Upper lobe of left lung (tissue), 4 donors: Measurements from ENCODE around the gene AJAP1.

ENCODE experiments used
- CTCF ChIP-seq, 6 experiments: fragments of 450-650 bp in 4 of 6; fragments of 200-600 bp in 2 of 6; sonication (generic) in 2 of 6; IDR thresholded peaks; one replicate each; pipeline ENCODE4 v1.5.1; 2016 to 2019; ENCODE audit warnings: antibody characterized with exemption in 6 of 6
- EP300 ChIP-seq, 4 donors: sonication (generic); formaldehyde crosslinking; IDR thresholded peaks; one replicate each; pipeline ENCODE4 v1.5.1; 2017; ENCODE audit warnings: antibody characterized with exemption in 4 of 4, control low read depth in 2 of 4
- POLR2A ChIP-seq, 4 donors: fragments of 450-650 bp; IDR thresholded peaks; one replicate each; pipeline ENCODE4 v1.5.1; 2016 to 2017; ENCODE audit warnings: antibody characterized with exemption in 4 of 4, mild to moderate bottlenecking in 2 of 4
- POLR2AphosphoS5 ChIP-seq, 2 donors: sonication (generic); formaldehyde crosslinking; IDR thresholded peaks; one replicate each; pipeline ENCODE4 v1.5.1; 2017; ENCODE audit warnings: antibody characterized with exemption in 2 of 2

GRCh38 chr1:4703646-4704045 is 49.2 kb downstream of the AJAP1 start:
- TF ChIP-seq CTCF (IDR thresholded peaks at IDR 0.05) (no peak), POLR2A (IDR thresholded peaks at IDR 0.05) (no peak), POLR2AphosphoS5 (IDR thresholded peaks at IDR 0.05) (no peak), EP300 (IDR thresholded peaks at IDR 0.05) (no peak)
